ENCODE data around the gene MAPKAPK2. TPM values are rescaled to one million over a fixed set of nuclear protein-coding genes. Genes with fewer than 3 reads are reported as not detected.
A peak's percentile ranks its signal among the peaks of the same experiment; 100 is the strongest.

Gene MAPKAPK2
- polyA plus RNA-seq, 3 donors: 1.6 to 56.9 (median 2.2) TPM

DNA sequence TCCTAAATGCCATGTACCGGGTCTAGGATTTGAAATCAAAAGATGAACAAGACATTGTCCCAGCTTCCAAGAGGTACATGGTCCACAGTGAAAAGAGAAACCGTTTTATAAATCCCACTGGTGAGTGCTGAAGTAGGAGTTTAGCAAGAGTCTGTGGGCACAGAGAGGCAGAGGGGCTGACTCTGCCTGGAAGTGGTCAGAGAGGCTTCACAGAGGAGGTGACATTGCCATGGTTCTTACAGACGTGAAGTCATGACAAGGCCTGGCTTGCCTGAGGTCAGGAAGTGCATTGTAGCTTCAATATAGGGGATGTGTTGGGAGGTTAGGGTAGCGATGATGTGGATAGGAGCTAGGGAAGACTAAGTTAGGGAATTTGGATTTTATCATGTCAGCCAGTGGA, 28.4 kb downstream of the MAPKAPK2 start:
- Histone ChIP-seq H3K36me3 (replicated peaks in 1 of 2; ENCODE audit: control insufficient read depth in 1 of 2, insufficient read depth in 2 of 2, low read length in 2 of 2) (no peaks in the 10 kb centered on the region), H3K4me2 (replicated peaks; ENCODE audit: extremely low read depth, low read length, poor library complexity, severe bottlenecking) (no peak overlapping the region), H3K4me3 (replicated peaks in 1 of 3; ENCODE audit: low read depth in 2 of 3, low read length in 3 of 3) (no peak overlapping the region), H4K20me1 (ENCODE audit: insufficient read depth, low read length) (peaks cover 100% of the 10 kb centered on the region), H3K27ac (ENCODE audit: low read depth in 1 of 2, low read length in 2 of 2) (no peak overlapping the region), H2AFZ (ENCODE audit: insufficient read depth, low read depth, low read length, poor library complexity, severe bottlenecking) (no peak overlapping the region), H3K9ac (ENCODE audit: insufficient read depth, low read length, poor library complexity, severe bottlenecking) (no peak overlapping the region), H3K9me3 (replicated peaks in 1 of 2; ENCODE audit: control insufficient read depth in 1 of 2, insufficient read depth in 1 of 2, low read length in 2 of 2) (no peaks in the 10 kb centered on the region), H3K27me3 (ENCODE audit: control insufficient read depth in 2 of 2, insufficient read depth in 2 of 2, low read length in 2 of 2) (no peaks in the 10 kb centered on the region), H3K79me2 (ENCODE audit: insufficient read depth, low read length) (peaks cover 100% of the 10 kb centered on the region), H3K4me1 (ENCODE audit: control insufficient read depth in 1 of 2, insufficient read depth in 2 of 2, low read length in 2 of 2) (peaks cover 55 to 81% of the 10 kb centered on the region in 2 donors)
- WGBS (ENCODE audit: insufficient coverage): 44% methylated on average over 2 of the region's 4 CpGs
- TF ChIP-seq, protein P1, sequence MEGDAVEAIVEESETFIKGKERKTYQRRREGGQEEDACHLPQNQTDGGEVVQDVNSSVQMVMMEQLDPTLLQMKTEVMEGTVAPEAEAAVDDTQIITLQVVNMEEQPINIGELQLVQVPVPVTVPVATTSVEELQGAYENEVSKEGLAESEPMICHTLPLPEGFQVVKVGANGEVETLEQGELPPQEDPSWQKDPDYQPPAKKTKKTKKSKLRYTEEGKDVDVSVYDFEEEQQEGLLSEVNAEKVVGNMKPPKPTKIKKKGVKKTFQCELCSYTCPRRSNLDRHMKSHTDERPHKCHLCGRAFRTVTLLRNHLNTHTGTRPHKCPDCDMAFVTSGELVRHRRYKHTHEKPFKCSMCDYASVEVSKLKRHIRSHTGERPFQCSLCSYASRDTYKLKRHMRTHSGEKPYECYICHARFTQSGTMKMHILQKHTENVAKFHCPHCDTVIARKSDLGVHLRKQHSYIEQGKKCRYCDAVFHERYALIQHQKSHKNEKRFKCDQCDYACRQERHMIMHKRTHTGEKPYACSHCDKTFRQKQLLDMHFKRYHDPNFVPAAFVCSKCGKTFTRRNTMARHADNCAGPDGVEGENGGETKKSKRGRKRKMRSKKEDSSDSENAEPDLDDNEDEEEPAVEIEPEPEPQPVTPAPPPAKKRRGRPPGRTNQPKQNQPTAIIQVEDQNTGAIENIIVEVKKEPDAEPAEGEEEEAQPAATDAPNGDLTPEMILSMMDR (IDR thresholded peaks at IDR 0.05): no peak
- H3K4me3 Mint-ChIP-seq: peak overlapping the region in 1 of 2 donors; percentile 3
- H3K9me3 Mint-ChIP-seq: no peaks in the 10 kb centered on the region
- H3K27ac Mint-ChIP-seq: peak overlapping the region in 5 of 7 donors; percentile 14 to 67 (median 48)
- peaks cover 5 to 25% of the 10 kb centered on the region in 2 donors for H3K36me3 Mint-ChIP-seq
- DNase-seq: no peak
- peaks cover 0 to 1% (median 0%) of the 10 kb centered on the region in 3 donors for H3K27me3 Mint-ChIP-seq (ENCODE audit: low read depth in 3 of 3)
- peaks cover 89% of the 10 kb centered on the region for H3K4me1 Mint-ChIP-seq
- intact Hi-C loops (cut with micrococcal nuclease): no loop called here

DNA sequence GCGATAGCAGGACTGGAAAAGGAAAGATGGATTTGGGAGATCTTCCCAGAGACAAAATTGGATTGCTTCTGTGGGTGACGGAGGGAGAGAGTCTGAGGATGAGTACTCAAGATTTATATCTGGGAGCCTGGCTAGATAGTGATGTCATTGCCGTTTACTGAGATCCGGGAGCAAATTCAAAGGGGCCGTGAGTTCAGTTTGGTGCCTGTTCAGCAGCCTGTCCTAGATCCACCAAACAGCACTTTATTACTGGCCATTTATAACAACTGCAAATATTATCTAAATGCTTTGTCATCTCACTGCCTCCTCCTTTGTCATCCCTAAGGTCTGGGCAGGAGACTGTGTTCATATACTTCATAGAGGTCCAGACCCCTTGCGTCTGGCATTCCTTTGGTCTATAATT, 29.2 kb downstream of the MAPKAPK2 start:
- WGBS (ENCODE audit: insufficient coverage): 95% methylated on average over 5 of the region's 6 CpGs
- Histone ChIP-seq H3K79me2 (ENCODE audit: insufficient read depth, low read length) (peaks cover 100% of the 10 kb centered on the region), H3K4me3 (replicated peaks in 1 of 3; ENCODE audit: low read depth in 2 of 3, low read length in 3 of 3) (no peak overlapping the region), H3K4me1 (ENCODE audit: control insufficient read depth in 1 of 2, insufficient read depth in 2 of 2, low read length in 2 of 2) (peaks cover 50 to 73% of the 10 kb centered on the region in 2 donors), H3K36me3 (replicated peaks in 1 of 2; ENCODE audit: control insufficient read depth in 1 of 2, insufficient read depth in 2 of 2, low read length in 2 of 2) (no peaks in the 10 kb centered on the region), H3K4me2 (replicated peaks; ENCODE audit: extremely low read depth, low read length, poor library complexity, severe bottlenecking) (no peak overlapping the region), H4K20me1 (ENCODE audit: insufficient read depth, low read length) (peaks cover 100% of the 10 kb centered on the region), H3K9me3 (replicated peaks in 1 of 2; ENCODE audit: control insufficient read depth in 1 of 2, insufficient read depth in 1 of 2, low read length in 2 of 2) (no peaks in the 10 kb centered on the region), H3K9ac (ENCODE audit: insufficient read depth, low read length, poor library complexity, severe bottlenecking) (no peak overlapping the region), H3K27me3 (ENCODE audit: control insufficient read depth in 2 of 2, insufficient read depth in 2 of 2, low read length in 2 of 2) (no peaks in the 10 kb centered on the region), H2AFZ (ENCODE audit: insufficient read depth, low read depth, low read length, poor library complexity, severe bottlenecking) (no peak overlapping the region), H3K27ac (ENCODE audit: low read depth in 1 of 2, low read length in 2 of 2) (no peak overlapping the region)
- TF ChIP-seq, protein P1 (IDR thresholded peaks at IDR 0.05): no peak
- DNase-seq: no peak
- intact Hi-C loops (cut with micrococcal nuclease): no loop called here
- peaks cover 81% of the 10 kb centered on the region for H3K4me1 Mint-ChIP-seq
- peaks cover 0 to 1% (median 0%) of the 10 kb centered on the region in 3 donors for H3K27me3 Mint-ChIP-seq (ENCODE audit: low read depth in 3 of 3)
- peak overlapping the region in 4 of 7 donors; percentile 7 to 70 (median 32) for H3K27ac Mint-ChIP-seq
- no peak overlapping the region for H3K4me3 Mint-ChIP-seq
- peaks cover 5 to 25% of the 10 kb centered on the region in 2 donors for H3K36me3 Mint-ChIP-seq
- no peaks in the 10 kb centered on the region for H3K9me3 Mint-ChIP-seq

Measured in CD14-positive monocyte (primary cell).